Psoas muscle (tissue), 8 donors: ENCODE data around the gene RAB11FIP4. TPM values are rescaled to one million over a fixed set of nuclear protein-coding genes. Genes with fewer than 3 reads are reported as not detected.

ENCODE experiments used
- ATAC-seq, 4 donors: fragments of 200-7000 bp; cut with Tn5 transposase; one replicate each; pipeline ENCODE4 v1.9.1; 2020; ENCODE audit warnings: moderate library complexity in 3 of 4, mild to moderate bottlenecking in 2 of 4
- DNase-seq, 2 donors: peaks; one replicate each; pipeline ENCODE4 v3.0.0-alpha.2; 2020
- H3K27ac ChIP-seq: fragments of 200-600 bp; one replicate; pipeline ENCODE4 v1.8.0; 2022
- H3K27me3 ChIP-seq, 3 donors: fragments of 200-600 bp in 1 of 3; one replicate each; pipeline versions ENCODE4 v1.6.1 to v1.8.0; 2013 to 2022; ENCODE audit warnings: low read length in 2 of 3, mild to moderate bottlenecking in 2 of 3, moderate library complexity in 1 of 3; ENCODE audit not compliant: insufficient read depth in 3 of 3
- H3K36me3 ChIP-seq, 2 donors: fragments of 200-600 bp in 1 of 2; one replicate each; pipeline versions ENCODE4 v1.6.1 to v1.8.0; 2013 to 2022; ENCODE audit warnings: low read depth in 1 of 2, mild to moderate bottlenecking in 1 of 2, moderate library complexity in 1 of 2; ENCODE audit not compliant: insufficient read depth in 1 of 2
- H3K4me1 ChIP-seq: fragments of 200-600 bp; one replicate; pipeline ENCODE4 v1.8.0; 2022
- H3K4me3 ChIP-seq: fragments of 200-600 bp; one replicate; pipeline ENCODE4 v1.8.0; 2022; ENCODE audit warnings: mild to moderate bottlenecking
- H3K9me3 ChIP-seq: fragments of 200-600 bp; one replicate; pipeline ENCODE4 v1.8.0; 2022
- CTCF ChIP-seq: fragments of 200-600 bp; IDR thresholded peaks from one replicate; pipeline ENCODE4 v1.8.0; 2022; ENCODE audit warnings: antibody characterized with exemption
- WGBS, 3 donors: extraction: QIAGEN DNeasy Blood & Tissue Kit; methylation state at CpG; one replicate each; pipeline versions ENCODE4 v1.1.6 to v1.1.7; 2013; 5-methylcytosine and 5-hydroxymethylcytosine counted together
- intact Hi-C, 2 donors: fragments of 100-400 bp; cut with DNase I; formaldehyde crosslinking; loops; one replicate each; pipeline versions ENCODE4 v1.11.0 to v1.14.2; 2022
- polyA plus RNA-seq, 3 donors: library from polyadenylated mRNA; stranded (reverse); fragments of 200-250 nt; gene quantifications; one replicate each; pipeline ENCODE4 v1.2.3, GENCODE V29; 2013
- total RNA-seq, 4 donors: library from RNA; stranded (reverse); fragmentation: NEBNext Ultra II Directional in 2 of 4; extraction: Animal tissue kit (Norgen Biotek cat#: 25700) in 2 of 4; gene quantifications; one replicate each; pipeline versions ENCODE4 v1.2.1 to v1.2.4, GENCODE V29; 2021 to 2023
- donor health status: healthy with polysubstance abuse.
- donor health status: DM: no; HTN: no; CAD: no; lungs with moderate emphysema.
- donor health status: Bipolar disorder and iron deficiency.
- donor health status: healthy.
- donor health status: DM: yes; HTN: yes; CAD: no.
- donor health status: DM: no; HTN: no; CAD: no.
- donor health status: DM: no; HTN: no; CAD: no.
- donor health status: DM: yes; HTN: yes; CAD: no.

RAB11FIP4 gene
- total and polyA plus RNA-seq, 7 donors: 0.04 to 1.8 (median 0.41) TPM

- DNase-seq (peak in 1 of 2 donors; percentile 35), ATAC-seq (no peak)
- intact Hi-C loops: no loop called here
- peaks cover 0 to 3% (median 0%) of the 10 kb centered on the region in 3 donors for H3K27me3 ChIP-seq
- H3K4me1 ChIP-seq: peaks cover 6% of the 10 kb centered on the region
- no peak for TF ChIP-seq CTCF
- no peak overlapping the region for H3K27ac ChIP-seq
- WGBS, 3 donors: 58 to 64% (median 58%) methylated on average over 9 of the region's 9 CpGs
- H3K36me3 ChIP-seq: no peaks in the 10 kb centered on the region
- H3K9me3 ChIP-seq: no peaks in the 10 kb centered on the region
- no peak overlapping the region for H3K4me3 ChIP-seq
These were observed 95.0 kb downstream of the RAB11FIP4 start for GRCh38 chr17:31486351-31487062.

- DNase-seq: no peak
- no peak overlapping the region for H3K27ac ChIP-seq
- intact Hi-C loops: no loop called here
These were observed 95.7 kb downstream of the RAB11FIP4 start for GRCh38 chr17:31487063-31487647.

GRCh38 chr17:31487648-31488263, 96.3 kb downstream of the RAB11FIP4 start:
- TF ChIP-seq CTCF: no peak
- Histone ChIP-seq H3K9me3 (no peaks in the 10 kb centered on the region), H3K36me3 (no peaks in the 10 kb centered on the region), H3K4me1 (peaks cover 6% of the 10 kb centered on the region), H3K27ac (no peak overlapping the region), H3K4me3 (peak overlapping the region; percentile 65), H3K27me3 (peaks cover 0 to 3% (median 0%) of the 10 kb centered on the region in 3 donors)
- WGBS, 3 donors: 0 to 1% (median 0%) methylated on average over 40 to 83 of the region's 83 CpGs
- intact Hi-C loops: no loop called here
- ATAC-seq (peak; percentile 78 to 86 (median 82)), DNase-seq (peak; percentile 80 to 85)

More at GRCh38 chr17:31487063-31487647, 95.7 kb downstream of the RAB11FIP4 start:
- Histone ChIP-seq H3K27me3 (peaks cover 0 to 3% (median 0%) of the 10 kb centered on the region in 3 donors), H3K9me3 (no peaks in the 10 kb centered on the region), H3K4me3 (peak overlapping the region; percentile 65), H3K36me3 (no peaks in the 10 kb centered on the region), H3K4me1 (peaks cover 6% of the 10 kb centered on the region)
- ATAC-seq: no peak
- 21 to 25% (median 21%) methylated on average over 17 of the region's 17 CpGs for WGBS, 3 donors
- TF ChIP-seq CTCF: no peak

GRCh38 chr17:31488264-31488981, 96.9 kb downstream of the RAB11FIP4 start:
- peaks cover 6% of the 10 kb centered on the region for H3K4me1 ChIP-seq
- no peaks in the 10 kb centered on the region for H3K9me3 ChIP-seq
- H3K36me3 ChIP-seq: no peaks in the 10 kb centered on the region
- peak in 3 of 4 donors; percentile 33 to 61 (median 41) for ATAC-seq
- peaks cover 0 to 3% (median 0%) of the 10 kb centered on the region in 3 donors for H3K27me3 ChIP-seq
- intact Hi-C loops: no loop called here
- peak overlapping the region; percentile 65 for H3K4me3 ChIP-seq
- TF ChIP-seq CTCF: no peak
- WGBS, 3 donors: 11 to 19% (median 15%) methylated on average over 45 to 62 of the region's 62 CpGs
- no peak overlapping the region for H3K27ac ChIP-seq
- DNase-seq: peak in 1 of 2 donors; percentile 56
